GM10248 (cell line): ENCODE data around the gene FAT1.

Source experiments
- CTCF ChIA-PET: fragments of 300-600 bp; sonication (Branson Sonifier 250); formaldehyde crosslinking; extraction: SDS; loops from one replicate; lab custom pipeline; 2021; ENCODE audit warnings: antibody characterized with exemption; lab: Yijun Ruan, JAX
- POLR2A ChIA-PET: fragments of 350-650 bp; sonication (Branson Sonifier 250); formaldehyde crosslinking; extraction: SDS; loops from one replicate; lab custom pipeline; 2020; ENCODE audit warnings: antibody characterized with exemption; lab: Yijun Ruan, JAX
- DNase-seq: peaks from one replicate; pipeline ENCODE4 v3.0.0; 2012; ENCODE audit errors: extremely low spot score
- TF ChIP-seq, protein P1 (sequence below): IDR thresholded peaks from 2 replicates; pipeline ENCODE4 v1.5.1; 2012; ENCODE audit warnings: mild to moderate bottlenecking, low read depth; ENCODE audit errors: extremely low read depth, missing control alignments, control extremely low read depth

FAT1 gene

DNA sequence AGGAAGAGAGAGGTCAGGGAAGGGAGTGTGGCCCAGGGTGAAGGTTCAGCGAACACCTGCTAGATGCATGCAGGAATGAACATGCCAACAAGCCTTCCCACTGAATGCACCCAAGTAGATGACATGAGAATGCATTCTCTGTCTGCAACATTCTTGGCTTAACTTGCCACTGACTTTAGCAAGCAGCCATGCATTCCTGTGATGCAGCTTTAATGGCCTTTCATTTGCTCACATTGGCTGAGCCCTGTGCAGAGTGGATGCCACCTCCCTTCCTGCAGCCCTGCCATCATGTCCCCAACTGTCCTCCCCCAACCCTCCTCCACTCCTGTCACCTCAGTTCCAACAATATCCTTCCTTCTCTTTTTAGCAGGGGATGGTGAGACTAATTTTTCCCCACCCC is 143.0 kb downstream of the FAT1 start:
- TF ChIP-seq, protein P1, sequence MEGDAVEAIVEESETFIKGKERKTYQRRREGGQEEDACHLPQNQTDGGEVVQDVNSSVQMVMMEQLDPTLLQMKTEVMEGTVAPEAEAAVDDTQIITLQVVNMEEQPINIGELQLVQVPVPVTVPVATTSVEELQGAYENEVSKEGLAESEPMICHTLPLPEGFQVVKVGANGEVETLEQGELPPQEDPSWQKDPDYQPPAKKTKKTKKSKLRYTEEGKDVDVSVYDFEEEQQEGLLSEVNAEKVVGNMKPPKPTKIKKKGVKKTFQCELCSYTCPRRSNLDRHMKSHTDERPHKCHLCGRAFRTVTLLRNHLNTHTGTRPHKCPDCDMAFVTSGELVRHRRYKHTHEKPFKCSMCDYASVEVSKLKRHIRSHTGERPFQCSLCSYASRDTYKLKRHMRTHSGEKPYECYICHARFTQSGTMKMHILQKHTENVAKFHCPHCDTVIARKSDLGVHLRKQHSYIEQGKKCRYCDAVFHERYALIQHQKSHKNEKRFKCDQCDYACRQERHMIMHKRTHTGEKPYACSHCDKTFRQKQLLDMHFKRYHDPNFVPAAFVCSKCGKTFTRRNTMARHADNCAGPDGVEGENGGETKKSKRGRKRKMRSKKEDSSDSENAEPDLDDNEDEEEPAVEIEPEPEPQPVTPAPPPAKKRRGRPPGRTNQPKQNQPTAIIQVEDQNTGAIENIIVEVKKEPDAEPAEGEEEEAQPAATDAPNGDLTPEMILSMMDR: no peak
- no peak for DNase-seq
- ChIA-PET CTCF (interaction anchor here (1.0 to 1.8 kb wide), 2 partner anchors 24 to 49 kb away, joined by 3 read pairs; no protein-coding TSS in a partner anchor), POLR2A (no interaction called here)

DNA sequence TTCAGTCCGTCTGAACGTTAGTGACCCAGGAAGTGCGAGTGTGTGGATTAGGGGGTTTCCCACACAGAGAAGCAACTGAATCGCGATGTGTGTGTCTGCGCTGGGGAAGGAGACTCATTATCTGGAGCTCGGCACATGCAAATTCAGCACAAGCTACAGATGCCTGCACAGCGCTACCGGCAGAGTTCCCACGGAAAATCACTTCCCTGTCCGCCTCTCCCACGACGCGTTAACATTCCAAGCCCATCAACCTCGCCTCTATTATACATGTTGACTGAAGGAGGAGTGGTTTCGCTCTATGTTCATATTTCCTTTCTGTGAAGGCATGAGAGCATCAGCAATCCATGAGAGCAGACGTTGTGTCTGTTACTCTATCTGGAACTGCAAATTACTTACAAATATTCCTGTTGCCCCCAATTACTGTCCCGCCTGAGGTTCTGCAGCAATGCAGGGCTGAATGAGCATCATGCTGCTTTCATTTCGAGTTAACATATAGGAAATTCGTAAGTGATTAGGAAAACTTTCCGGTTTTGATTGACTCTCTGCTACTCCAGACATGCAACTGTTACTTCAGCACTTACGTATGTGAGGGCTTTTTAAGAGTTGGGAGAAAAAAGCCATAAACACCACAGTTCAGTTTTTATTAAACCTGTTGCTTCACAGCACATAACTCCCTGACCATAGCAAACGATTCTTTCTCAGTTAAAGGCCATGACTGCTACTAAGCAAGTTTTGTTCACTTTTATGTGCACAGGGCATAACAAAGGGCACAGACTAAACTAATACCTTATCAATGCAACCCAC is 153.3 kb downstream of the FAT1 start:
- ChIA-PET CTCF (interaction anchor here (2.4 kb wide), 1 partner anchor 17 kb away, joined by 8 read pairs; no protein-coding TSS in a partner anchor), POLR2A (no interaction called here)
- TF ChIP-seq, protein P1: no peak
- no peak for DNase-seq

DNA sequence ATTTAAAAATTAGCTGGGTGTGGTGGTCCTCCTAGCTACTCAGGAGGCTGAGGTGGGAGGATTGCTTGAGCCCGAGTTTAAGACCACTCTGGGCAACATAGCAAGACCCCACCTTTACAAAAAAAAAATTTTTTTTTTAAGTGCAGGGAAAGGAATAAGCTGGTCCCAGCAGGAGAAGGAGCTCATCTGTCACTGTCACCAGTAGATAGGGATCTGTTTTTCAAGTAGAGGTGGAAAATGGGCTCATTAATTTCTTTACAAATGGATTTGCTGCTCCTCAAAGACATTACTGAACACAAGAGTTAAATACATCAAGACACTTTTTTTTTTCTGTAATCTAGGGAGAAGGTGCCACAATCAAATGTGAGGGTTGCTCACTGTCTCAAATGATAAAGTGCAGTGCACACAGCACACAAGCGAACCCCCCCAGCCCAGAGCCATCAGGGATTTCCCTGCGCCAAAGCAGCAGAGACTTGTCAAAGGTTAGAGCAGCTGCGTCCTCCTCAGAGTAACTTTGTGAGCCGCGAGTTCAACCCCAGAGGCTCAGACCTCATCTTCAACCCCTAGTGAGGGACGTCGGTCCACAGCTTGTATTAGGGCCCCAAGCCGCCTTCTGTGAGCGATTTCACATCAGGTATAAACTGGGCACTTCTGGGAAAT is 154.0 kb downstream of the FAT1 start:
- TF ChIP-seq, protein P1: no peak
- ChIA-PET CTCF (interaction anchor here (2.4 kb wide), 1 partner anchor 17 kb away, joined by 8 read pairs; no protein-coding TSS in a partner anchor), POLR2A (no interaction called here)
- DNase-seq: no peak

DNA sequence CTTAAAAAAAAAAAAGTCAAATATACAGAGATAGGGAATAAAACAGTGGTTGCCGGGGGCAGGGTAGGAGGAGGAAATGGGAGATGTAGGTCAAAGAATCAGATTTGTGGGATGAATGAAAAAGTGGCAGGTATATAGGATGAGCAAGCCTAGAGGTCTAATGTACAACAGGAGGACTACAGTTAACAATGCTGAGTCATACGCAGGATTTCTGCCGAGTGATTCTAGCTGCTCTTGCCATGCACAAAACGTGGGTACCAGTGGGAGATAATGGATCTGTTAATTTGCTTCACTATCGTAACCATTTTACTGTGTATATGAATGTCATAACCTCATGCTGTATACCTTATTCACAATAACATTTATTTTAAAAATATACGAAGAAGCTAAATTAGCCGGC is 157.6 kb downstream of the FAT1 start:
- DNase-seq: no peak
- ChIA-PET POLR2A (no interaction called here), CTCF (no interaction called here)
- TF ChIP-seq, protein P1: no peak

DNA sequence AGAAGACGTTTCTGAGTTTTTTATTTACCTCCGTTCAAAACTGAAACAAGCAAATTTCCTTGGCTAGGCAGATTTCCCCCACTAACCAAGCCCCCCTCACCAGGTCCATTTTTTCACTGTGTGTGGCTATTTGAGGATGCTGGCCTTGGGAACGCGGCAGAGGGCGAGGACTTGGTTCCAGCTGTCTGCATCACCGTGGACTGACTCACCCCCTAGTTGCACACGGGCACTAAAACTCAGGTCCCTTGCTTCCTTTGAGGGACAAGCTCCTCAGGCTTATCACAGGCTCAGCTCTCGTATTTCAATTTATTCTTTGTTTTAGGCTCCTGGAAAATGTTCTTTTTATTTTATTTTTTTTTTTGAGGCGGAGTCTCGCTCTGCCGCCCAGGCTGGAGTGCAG is 159.9 kb downstream of the FAT1 start:
- CTCF ChIA-PET: interaction anchor here (2.2 kb wide), 1 partner anchor 10 kb away, joined by 6 read pairs; no protein-coding TSS in a partner anchor
- POLR2A ChIA-PET: no interaction called here
- no peak for DNase-seq
- TF ChIP-seq, protein P1: no peak

DNA sequence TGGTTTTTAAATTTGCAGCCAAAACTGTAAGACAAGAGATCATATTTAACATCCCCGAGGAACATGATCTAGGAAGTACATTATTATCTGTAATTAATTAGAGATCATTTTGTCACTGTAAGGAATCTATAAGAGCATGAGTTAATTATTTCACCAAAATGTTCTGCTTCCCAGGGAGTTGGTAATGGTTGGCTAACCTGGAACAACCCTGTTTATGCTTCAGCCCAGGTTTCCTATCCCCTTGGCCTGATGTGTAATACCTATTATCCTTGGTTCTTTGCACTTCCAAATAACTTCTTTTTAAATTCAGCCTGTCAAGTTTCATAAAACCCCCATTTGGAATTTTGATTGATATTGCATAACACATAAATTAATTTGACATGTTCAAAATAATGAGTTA is 161.9 kb downstream of the FAT1 start:
- TF ChIP-seq, protein P1: no peak
- DNase-seq: no peak
- CTCF ChIA-PET: interaction anchor here (1.0 kb wide), 1 partner anchor 25 kb away, joined by 3 read pairs; no protein-coding TSS in a partner anchor
- POLR2A ChIA-PET: no interaction called here
